H7 (cell line): ENCODE results near the gene ITPR1. TPM values are rescaled to one million over a fixed set of nuclear protein-coding genes. Genes with fewer than 3 reads are reported as not detected.

ENCODE experiments used
- DNase-seq: peaks from one replicate; pipeline ENCODE4 v3.0.0; 2012
- H3K27me3 ChIP-seq: 2 replicates; pipeline ENCODE4 v1.6.0; 2011; ENCODE audit warnings: mild to moderate bottlenecking, low read length; ENCODE audit not compliant: control insufficient read depth, insufficient read depth
- H3K36me3 ChIP-seq: replicated peaks from 2 replicates; pipeline ENCODE4 v1.5.1; 2011; ENCODE audit warnings: low read length; ENCODE audit not compliant: control insufficient read depth, insufficient read depth
- H3K4me3 ChIP-seq: 2 replicates; pipeline ENCODE4 v1.5.1; 2011; ENCODE audit warnings: low read depth, mild to moderate bottlenecking, control low read depth, low read length, moderate library complexity; ENCODE audit not compliant: insufficient read depth
- total RNA-seq: library from RNA; depleted of rRNA; stranded (reverse); fragments of >200 nt; shearing (Covaris generic); gene quantifications from 2 replicates; pipeline ENCODE4 v1.2.3, GENCODE V29; 2014

Gene ITPR1
- total RNA-seq, 1 experiment from 2014 or later, result 4.4 TPM

DNA sequence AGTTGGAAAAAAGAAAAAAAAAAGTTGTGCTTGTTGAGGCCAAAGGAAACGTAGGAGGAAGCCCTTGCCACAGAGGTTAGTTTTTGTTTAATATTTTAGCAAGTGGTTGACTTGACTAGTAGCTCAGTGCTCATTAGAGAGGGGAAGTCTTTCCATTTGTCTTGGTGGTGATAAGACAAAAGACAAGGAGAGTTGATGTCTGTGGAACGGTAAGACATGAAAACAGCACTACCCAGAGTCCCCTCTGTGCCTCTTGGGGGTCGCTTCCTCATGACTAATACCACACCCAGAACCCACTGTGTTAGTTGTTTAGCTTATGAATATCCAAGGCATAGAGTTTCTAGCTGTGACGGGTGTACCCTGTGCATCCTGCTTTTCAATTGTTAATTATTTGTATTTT lies 211.4 kb downstream of the ITPR1 start:
- Histone ChIP-seq H3K36me3 (no peaks in the 10 kb centered on the region), H3K4me3 (no peak overlapping the region), H3K27me3 (no peaks in the 10 kb centered on the region)
- DNase-seq, result no peak

DNA sequence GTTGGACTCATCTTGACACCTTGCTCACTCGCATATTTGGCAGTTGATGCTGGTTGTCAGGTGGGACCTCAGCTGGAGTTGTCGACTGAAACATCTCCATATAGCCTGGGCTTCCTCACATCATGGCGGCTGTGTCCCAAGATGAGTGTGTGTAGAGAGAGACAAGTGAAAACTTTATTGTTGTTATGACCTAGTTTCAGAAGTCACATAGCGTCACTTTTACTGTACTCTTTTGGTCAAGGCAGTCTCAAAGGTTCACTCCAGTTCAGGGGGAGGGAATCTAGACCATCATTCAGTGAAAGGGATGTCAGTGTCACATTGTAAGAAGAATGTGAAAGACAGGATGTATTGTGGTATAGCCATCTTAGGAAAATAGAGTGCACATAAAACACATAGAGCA lies 214.2 kb downstream of the ITPR1 start:
- Histone ChIP-seq H3K27me3 (no peaks in the 10 kb centered on the region), H3K4me3 (no peak overlapping the region), H3K36me3 (no peaks in the 10 kb centered on the region)
- no peak for DNase-seq

DNA sequence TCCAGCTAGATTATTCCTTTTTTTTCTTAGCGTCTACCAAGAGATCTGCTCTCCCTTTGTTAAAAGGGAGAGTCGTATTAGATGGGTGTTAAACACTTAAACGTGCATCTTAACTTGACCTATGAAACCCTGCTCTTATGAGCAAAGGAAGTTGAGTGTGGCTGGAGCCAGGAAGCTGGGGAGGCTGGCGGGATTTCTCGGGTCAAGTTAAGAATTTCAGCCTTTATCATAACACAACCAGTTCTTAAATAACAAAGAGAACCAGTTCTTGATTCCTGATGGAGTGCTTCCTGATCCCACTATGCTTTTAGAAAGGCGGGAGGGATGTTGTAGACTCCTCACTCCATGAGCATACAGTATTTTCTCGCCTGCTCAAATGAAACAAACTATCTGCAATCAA lies 215.1 kb downstream of the ITPR1 start:
- H3K27me3 ChIP-seq, result no peaks in the 10 kb centered on the region
- no peaks in the 10 kb centered on the region for H3K36me3 ChIP-seq
- no peak overlapping the region for H3K4me3 ChIP-seq
- peak; percentile 22 for DNase-seq

DNA sequence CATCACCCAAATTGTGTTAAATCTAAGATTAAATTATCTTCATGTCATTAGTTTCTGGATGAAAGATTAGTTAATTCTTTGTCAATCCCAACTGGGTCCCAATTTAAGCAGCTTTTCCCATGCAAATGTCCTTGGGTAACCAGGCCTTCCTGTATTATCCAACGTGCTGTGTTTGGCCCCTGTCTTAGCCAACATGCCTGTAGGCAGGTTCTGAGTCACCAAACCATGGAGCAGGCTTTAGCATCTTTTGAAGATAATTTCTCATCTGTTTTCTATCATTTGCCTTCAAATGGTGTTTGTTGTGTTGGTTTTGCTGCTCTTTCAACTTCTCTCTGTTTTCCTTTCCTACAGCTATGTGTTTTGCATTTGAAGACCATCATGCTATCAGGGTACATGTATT lies 216.2 kb downstream of the ITPR1 start:
- DNase-seq, result no peak
- H3K4me3 ChIP-seq, result no peak overlapping the region
- no peaks in the 10 kb centered on the region for H3K27me3 ChIP-seq
- H3K36me3 ChIP-seq, result no peaks in the 10 kb centered on the region

DNA sequence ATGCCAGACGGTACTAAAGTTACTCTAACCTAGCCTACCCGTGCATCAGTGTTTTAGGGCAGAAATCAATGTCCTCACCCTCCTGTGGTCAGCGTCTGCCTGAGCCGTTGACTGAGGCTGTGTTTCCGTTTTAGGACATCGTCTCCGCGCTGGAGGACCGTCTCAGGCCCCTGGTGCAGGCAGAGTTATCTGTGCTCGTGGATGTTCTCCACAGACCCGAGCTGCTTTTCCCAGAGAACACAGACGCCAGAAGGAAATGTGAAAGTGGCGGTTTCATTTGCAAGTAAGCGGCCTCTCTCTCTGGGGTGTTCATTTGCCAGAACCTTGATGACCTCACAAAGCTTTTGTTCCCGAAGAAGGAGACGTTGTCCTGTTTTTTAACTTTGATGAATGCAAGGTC lies 217.0 kb downstream of the ITPR1 start:
- no peak for DNase-seq
- no peaks in the 10 kb centered on the region for H3K36me3 ChIP-seq
- no peak overlapping the region for H3K4me3 ChIP-seq
- no peaks in the 10 kb centered on the region for H3K27me3 ChIP-seq

DNA sequence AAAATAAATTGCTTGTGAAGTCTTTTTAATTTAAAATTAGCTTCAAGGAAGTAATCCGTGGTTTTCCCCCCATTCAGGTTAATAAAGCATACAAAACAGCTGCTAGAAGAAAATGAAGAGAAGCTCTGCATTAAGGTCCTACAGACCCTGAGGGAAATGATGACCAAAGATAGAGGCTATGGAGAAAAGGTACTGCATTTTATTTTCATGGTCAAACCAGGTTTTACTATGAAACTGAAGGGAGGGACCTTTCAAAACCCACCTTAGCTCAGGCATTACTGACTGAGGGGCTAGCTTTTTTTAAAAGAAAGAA lies 218.5 kb downstream of the ITPR1 start:
- Histone ChIP-seq H3K27me3 (no peaks in the 10 kb centered on the region), H3K4me3 (no peak overlapping the region), H3K36me3 (no peaks in the 10 kb centered on the region)
- DNase-seq, result no peak

DNA sequence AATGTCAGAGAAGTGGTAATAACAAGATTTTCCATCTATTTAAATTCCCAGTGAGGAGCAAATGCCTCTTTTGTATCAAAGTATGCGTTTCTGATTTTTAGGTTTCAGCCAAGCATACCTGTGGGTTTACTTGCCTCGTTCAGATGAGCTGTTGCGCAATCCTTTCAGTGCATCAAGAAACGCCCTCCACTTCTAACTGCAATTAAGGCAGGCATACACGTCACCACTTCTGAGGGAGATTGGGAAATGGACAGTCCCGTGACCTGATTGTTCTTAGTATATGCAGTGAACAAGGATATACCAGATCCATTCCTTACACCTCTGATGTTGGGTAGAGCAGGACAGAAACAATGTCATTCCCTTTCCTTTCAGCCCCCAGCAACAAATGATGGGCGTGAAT lies 219.0 kb downstream of the ITPR1 start:
- H3K27me3 ChIP-seq, result no peaks in the 10 kb centered on the region
- no peaks in the 10 kb centered on the region for H3K36me3 ChIP-seq
- H3K4me3 ChIP-seq, result no peak overlapping the region
- no peak for DNase-seq

DNA sequence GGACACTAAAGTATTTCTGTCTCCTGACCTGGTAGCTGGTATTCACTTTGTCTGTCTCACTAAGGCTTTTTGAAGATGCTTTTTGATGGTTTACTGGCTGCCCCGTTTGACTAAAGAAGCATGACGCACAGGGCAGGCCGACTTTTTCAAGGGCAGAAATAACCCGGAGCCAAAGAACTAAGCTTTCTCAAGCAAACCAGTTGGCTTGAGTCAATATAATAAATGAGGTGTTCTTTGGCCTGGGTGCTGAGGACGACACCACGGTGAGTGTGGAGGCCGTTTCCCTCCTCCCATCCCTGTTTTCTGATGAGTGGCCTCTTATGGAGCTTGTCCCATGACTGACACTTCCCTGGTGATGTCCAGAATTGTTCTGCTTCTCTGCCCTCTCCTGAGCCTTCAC lies 220.9 kb downstream of the ITPR1 start:
- Histone ChIP-seq H3K4me3 (no peak overlapping the region), H3K27me3 (no peaks in the 10 kb centered on the region), H3K36me3 (no peaks in the 10 kb centered on the region)
- DNase-seq, result no peak

DNA sequence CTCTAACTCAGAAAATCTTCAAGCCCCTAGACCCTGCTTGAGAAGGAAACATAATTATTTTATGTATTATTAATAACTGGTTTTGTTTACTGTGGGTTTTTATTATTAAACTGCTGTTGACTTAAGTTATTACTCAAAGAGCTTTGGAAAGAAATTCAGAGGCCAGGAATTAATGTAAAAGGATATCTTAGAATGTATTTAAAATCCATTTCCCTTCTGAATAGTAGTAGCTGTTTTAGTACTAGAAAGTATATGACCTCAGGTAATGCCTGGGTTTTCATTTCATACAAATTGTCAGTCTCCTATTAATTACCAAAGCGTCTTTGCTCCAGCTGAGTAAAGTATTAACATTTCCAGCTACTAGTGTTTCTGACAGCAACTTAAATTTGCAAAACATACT lies 223.1 kb downstream of the ITPR1 start:
- DNase-seq, result no peak

DNA sequence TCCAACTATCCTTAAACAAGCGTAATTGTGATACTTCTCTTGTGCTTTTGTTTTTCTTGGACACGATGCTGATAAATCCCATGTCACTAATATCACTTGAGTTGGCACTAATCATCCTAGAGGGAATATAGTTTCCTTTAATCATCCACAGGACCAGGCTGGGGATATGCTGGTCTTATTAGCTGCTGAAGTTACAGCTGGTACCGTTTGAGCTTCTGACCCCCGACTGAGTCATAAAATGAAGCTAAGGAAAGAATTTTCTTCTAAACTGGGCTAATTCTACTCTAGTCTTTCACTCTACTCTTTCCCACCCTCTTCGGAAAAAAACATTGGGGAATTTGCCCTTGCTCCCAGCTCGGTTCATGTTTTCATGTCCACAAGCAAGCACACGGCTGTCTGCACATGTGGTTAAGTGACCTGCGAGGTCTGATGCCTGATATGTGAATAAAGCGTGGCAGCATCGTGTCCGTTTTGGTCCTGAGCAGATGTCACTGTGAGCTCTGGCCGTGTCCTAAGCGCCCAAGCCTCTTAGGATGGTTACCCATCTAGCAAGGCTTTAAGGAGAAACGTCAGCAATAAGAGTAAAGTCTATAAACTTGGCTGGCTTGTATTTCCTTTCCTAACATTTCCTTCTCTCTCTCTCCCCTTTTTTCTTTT lies 223.7 kb downstream of the ITPR1 start:
- H3K36me3 ChIP-seq, result no peaks in the 10 kb centered on the region
- no peak for DNase-seq
- no peaks in the 10 kb centered on the region for H3K27me3 ChIP-seq
- H3K4me3 ChIP-seq, result no peak overlapping the region

More for the DNA sequence above, 223.1 kb downstream of the ITPR1 start:
- no peaks in the 10 kb centered on the region for H3K27me3 ChIP-seq
- no peaks in the 10 kb centered on the region for H3K36me3 ChIP-seq
- H3K4me3 ChIP-seq, result no peak overlapping the region

DNA sequence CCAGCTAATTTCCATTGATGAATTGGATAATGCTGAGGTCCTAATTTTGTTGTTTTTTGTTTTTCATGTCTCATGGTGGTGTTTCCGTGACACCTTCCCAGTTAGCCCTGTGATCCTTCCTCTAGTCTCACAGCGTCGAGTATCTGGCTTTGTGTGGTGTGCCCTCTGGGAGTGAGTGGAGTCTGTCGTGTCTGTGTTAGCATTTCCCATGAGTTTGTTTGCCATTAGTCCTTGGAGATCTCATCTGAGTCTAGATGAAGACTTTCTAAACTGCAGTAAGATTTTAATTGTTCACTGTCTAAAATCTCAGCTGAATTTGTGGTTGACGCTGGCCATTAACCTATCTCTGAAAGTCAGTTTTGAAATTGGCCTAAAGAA lies 224.2 kb downstream of the ITPR1 start:
- Histone ChIP-seq H3K4me3 (no peak overlapping the region), H3K36me3 (no peaks in the 10 kb centered on the region), H3K27me3 (no peaks in the 10 kb centered on the region)
- DNase-seq, result no peak

DNA sequence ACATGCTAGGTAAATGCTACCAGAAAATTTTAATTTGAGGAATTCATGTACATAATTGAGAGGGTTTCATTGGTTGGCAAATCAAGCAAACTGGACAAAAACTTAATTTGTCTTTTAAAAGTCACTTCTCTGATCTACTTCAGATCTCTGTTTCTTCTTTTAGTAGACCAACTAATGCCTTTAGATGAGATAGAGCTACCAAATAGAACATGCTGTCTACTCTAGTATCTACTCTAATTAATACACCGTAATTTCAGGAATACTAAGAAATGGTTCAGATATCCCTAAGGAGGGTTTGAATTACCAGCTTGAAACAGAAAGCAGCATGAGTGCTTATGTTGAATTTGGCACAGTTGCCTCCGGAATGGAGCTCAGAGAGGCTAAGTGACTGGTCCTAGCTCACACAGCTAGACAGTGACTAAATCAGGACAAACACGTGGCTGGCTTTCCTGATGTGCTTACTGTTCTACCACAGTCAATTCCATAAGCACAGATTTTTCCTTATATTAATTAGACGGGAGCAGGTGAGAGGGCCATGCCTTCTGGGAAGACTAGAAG lies 225.1 kb downstream of the ITPR1 start:
- no peaks in the 10 kb centered on the region for H3K27me3 ChIP-seq
- no peak for DNase-seq
- H3K4me3 ChIP-seq, result no peak overlapping the region
- no peaks in the 10 kb centered on the region for H3K36me3 ChIP-seq

DNA sequence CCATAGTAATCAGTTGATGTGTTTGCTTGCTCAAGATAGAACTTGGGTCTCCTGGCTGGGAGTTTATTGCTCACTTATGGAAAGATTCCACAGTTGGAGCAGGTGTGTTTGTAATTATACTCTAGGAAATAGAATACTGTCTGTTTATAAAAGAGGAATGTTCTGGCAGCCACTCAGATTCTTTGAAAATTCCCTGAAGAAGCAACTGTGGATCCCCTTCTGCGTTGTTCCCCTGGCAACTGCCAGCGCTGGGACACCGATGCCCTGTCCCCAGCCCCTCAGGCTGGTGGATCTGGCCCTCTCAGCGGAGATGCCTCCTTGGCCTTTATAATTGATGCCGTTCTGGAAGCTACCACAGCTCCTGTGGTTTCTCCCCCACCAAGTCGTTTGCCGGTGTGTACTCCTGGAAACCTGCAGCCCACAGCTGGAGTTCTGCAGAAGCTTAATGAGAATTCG lies 225.9 kb downstream of the ITPR1 start:
- Histone ChIP-seq H3K4me3 (no peak overlapping the region), H3K36me3 (no peaks in the 10 kb centered on the region), H3K27me3 (no peaks in the 10 kb centered on the region)
- DNase-seq, result no peak

DNA sequence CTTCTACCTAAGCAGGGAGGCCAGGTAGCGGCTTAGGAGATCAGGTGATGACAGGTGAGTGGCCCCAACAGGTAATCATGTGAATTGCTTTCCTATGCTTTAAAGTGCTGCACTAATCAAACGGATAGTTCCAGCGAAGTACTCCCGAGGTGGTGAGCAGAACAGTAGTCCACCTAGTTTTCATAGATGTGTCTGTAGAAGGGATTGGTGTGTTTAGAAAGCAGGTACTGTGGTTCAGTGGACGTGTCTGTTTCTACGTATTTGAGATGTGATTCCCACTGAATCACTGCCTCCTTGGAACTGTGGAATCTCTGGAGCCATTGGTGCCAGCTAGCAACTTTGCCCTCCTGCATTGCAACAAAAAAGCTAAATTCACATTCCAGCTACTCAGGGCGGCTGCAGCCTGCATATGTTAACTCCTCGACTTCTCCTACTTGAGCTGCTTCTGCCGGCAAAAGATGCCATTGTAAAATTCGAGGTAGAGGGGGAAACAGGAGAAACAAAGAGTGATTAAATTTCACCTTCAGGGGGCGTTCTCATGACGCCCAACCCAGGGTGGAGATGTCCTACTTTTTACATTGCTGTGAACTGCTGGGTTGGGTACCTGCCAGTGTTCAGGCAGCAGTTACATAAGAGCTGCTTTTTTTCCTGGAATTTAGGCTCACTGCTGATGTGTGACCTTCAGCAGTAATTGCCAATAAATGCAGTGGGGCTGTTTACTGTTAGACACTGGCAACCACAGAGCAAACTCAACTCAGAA lies 227.3 kb downstream of the ITPR1 start:
- peak; percentile 61 for DNase-seq
- no peaks in the 10 kb centered on the region for H3K27me3 ChIP-seq
- no peak overlapping the region for H3K4me3 ChIP-seq

DNA sequence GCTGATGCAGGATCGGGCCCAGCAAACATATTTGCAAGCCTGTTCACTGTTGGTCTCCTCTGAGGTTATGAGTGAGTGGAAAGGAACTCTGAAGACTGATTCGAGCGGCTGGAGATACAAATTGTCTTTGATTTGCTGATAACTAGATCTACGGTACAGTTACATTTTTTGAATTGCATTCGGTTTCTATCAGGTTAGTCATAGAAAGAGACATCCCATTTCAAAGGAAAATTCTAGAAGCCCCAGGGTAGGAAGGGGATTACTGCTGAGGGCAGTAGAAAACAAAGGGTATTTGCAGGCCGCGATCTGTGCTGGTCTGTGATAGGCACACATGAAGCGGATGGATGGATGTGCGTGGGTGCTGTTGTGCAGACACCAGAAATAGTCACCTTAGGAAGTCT lies 228.4 kb downstream of the ITPR1 start:
- no peak for DNase-seq
- no peaks in the 10 kb centered on the region for H3K27me3 ChIP-seq
- H3K4me3 ChIP-seq, result no peak overlapping the region
- no peaks in the 10 kb centered on the region for H3K36me3 ChIP-seq

More for the DNA sequence above, 227.3 kb downstream of the ITPR1 start:
- no peaks in the 10 kb centered on the region for H3K36me3 ChIP-seq
